Measurements from ENCODE around the gene TMEM175. TPM values are rescaled to one million over a fixed set of nuclear protein-coding genes. Genes with fewer than 3 reads are reported as not detected.

Gene TMEM175
- total RNA-seq, 2 experiments from 2014 or later: 51.3 to 57.7 TPM

DNA sequence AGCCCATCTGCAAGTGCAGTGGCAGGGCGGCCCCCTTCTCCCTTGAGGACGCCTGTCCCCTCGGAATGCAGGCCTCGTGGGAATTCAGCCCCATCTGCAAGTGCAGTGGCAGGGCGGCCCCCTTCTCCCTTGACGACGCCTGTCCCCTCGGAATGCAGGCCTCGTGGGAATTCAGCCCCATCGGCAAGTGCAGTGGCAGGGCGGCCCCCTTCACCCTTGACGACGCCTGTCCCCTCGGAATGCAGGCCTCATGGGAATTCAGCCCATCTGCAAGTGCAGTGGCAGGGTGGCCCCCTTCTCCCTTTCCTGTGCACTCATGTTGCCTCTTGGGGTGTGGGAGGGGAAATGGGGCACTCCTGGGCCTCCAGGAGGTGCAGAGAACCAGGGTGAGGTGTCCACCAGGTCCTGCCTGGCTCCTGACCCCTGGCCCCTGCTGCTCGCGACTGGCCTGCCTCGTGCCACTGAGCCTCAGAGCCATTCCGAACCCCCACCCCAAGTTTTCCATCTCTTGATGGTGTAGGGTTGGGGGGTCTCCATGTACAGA, 67.7 kb downstream of the TMEM175 start:
- Mint-ChIP-seq H3K27me3 (peaks cover 34% of the 10 kb centered on the region), H3K27ac (no peak overlapping the region), H3K36me3 (ENCODE audit: low read depth) (no peaks in the 10 kb centered on the region), H3K4me1 (ENCODE audit: low read depth) (peaks cover 16% of the 10 kb centered on the region), H3K4me3 (no peak overlapping the region), H3K9me3 (no peaks in the 10 kb centered on the region)
- H3K27ac ChIP-seq (ENCODE audit: low read depth in 1 of 2, low read length in 2 of 2): no peak overlapping the region
- H3K4me1 ChIP-seq (ENCODE audit: insufficient read depth, low read length): peaks cover 30% of the 10 kb centered on the region
- H3K4me3 ChIP-seq (ENCODE audit: low read length): no peak overlapping the region
- H3K36me3 ChIP-seq (ENCODE audit: insufficient read depth, low read length): no peaks in the 10 kb centered on the region
- DNase-seq: no peak
- peaks cover 0 to 27% of the 10 kb centered on the region in 2 experiments for H3K9me3 ChIP-seq (ENCODE audit: control insufficient read depth in 1 of 2, insufficient read depth in 1 of 2, low read length in 2 of 2)
- POLR2A ChIA-PET: no interaction called here
- TF ChIP-seq, protein P1, sequence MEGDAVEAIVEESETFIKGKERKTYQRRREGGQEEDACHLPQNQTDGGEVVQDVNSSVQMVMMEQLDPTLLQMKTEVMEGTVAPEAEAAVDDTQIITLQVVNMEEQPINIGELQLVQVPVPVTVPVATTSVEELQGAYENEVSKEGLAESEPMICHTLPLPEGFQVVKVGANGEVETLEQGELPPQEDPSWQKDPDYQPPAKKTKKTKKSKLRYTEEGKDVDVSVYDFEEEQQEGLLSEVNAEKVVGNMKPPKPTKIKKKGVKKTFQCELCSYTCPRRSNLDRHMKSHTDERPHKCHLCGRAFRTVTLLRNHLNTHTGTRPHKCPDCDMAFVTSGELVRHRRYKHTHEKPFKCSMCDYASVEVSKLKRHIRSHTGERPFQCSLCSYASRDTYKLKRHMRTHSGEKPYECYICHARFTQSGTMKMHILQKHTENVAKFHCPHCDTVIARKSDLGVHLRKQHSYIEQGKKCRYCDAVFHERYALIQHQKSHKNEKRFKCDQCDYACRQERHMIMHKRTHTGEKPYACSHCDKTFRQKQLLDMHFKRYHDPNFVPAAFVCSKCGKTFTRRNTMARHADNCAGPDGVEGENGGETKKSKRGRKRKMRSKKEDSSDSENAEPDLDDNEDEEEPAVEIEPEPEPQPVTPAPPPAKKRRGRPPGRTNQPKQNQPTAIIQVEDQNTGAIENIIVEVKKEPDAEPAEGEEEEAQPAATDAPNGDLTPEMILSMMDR (IDR thresholded peaks at IDR 0.05): no peak
- intact Hi-C loops (cut with DNase I, micrococcal nuclease): no loop called here
- peaks cover 55 to 65% of the 10 kb centered on the region in 2 experiments for H3K27me3 ChIP-seq (ENCODE audit: control insufficient read depth in 1 of 2, insufficient read depth in 2 of 2, low read length in 2 of 2)
- ATAC-seq (ENCODE audit: poor library complexity): no peak
- CTCF ChIA-PET: no interaction called here

GRCh38 chr4:1000686-1001260, 68.5 kb downstream of the TMEM175 start:
- TF ChIP-seq, protein P1 (IDR thresholded peaks at IDR 0.05): no peak
- intact Hi-C loops (cut with DNase I, micrococcal nuclease): no loop called here
- CTCF ChIA-PET: no interaction called here

GRCh38 chr4:1001561-1002130, 69.4 kb downstream of the TMEM175 start:
- no peak overlapping the region for H3K4me3 Mint-ChIP-seq
- CTCF ChIA-PET: no interaction called here

More at GRCh38 chr4:1000686-1001260, 68.5 kb downstream of the TMEM175 start:
- Mint-ChIP-seq H3K4me3 (no peak overlapping the region), H3K9me3 (no peaks in the 10 kb centered on the region), H3K27me3 (peaks cover 38% of the 10 kb centered on the region), H3K4me1 (ENCODE audit: low read depth) (peaks cover 16% of the 10 kb centered on the region), H3K36me3 (ENCODE audit: low read depth) (no peaks in the 10 kb centered on the region), H3K27ac (no peak overlapping the region)
- H3K9me3 ChIP-seq (ENCODE audit: control insufficient read depth in 1 of 2, insufficient read depth in 1 of 2, low read length in 2 of 2): peaks cover 0 to 30% of the 10 kb centered on the region in 2 experiments
- no peak for ATAC-seq (ENCODE audit: poor library complexity)
- no peak overlapping the region for H3K4me3 ChIP-seq (ENCODE audit: low read length)
- DNase-seq: no peak
- H3K4me1 ChIP-seq (ENCODE audit: insufficient read depth, low read length): peaks cover 30% of the 10 kb centered on the region
- POLR2A ChIA-PET: no interaction called here
- no peaks in the 10 kb centered on the region for H3K36me3 ChIP-seq (ENCODE audit: insufficient read depth, low read length)
- no peak overlapping the region for H3K27ac ChIP-seq (ENCODE audit: low read depth in 1 of 2, low read length in 2 of 2)
- H3K27me3 ChIP-seq (ENCODE audit: control insufficient read depth in 1 of 2, insufficient read depth in 2 of 2, low read length in 2 of 2): peaks cover 58 to 73% of the 10 kb centered on the region in 2 experiments

More at GRCh38 chr4:1001561-1002130, 69.4 kb downstream of the TMEM175 start:
- Histone ChIP-seq H3K27me3 (ENCODE audit: control insufficient read depth in 1 of 2, insufficient read depth in 2 of 2, low read length in 2 of 2) (peaks cover 58 to 74% of the 10 kb centered on the region in 2 experiments), H3K4me1 (ENCODE audit: insufficient read depth, low read length) (peaks cover 30% of the 10 kb centered on the region), H3K4me3 (ENCODE audit: low read length) (no peak overlapping the region), H3K9me3 (ENCODE audit: control insufficient read depth in 1 of 2, insufficient read depth in 1 of 2, low read length in 2 of 2) (peaks cover 0 to 30% of the 10 kb centered on the region in 2 experiments), H3K36me3 (ENCODE audit: insufficient read depth, low read length) (no peaks in the 10 kb centered on the region), H3K27ac (ENCODE audit: low read depth in 1 of 2, low read length in 2 of 2) (no peak overlapping the region)
- DNase-seq: no peak
- intact Hi-C loops (cut with DNase I, micrococcal nuclease): no loop called here
- Mint-ChIP-seq H3K9me3 (no peaks in the 10 kb centered on the region), H3K36me3 (ENCODE audit: low read depth) (no peaks in the 10 kb centered on the region), H3K4me1 (ENCODE audit: low read depth) (peaks cover 16% of the 10 kb centered on the region), H3K27me3 (peaks cover 46% of the 10 kb centered on the region), H3K27ac (no peak overlapping the region)
- POLR2A ChIA-PET: no interaction called here
- ATAC-seq (ENCODE audit: poor library complexity): no peak
- TF ChIP-seq, protein P1 (IDR thresholded peaks at IDR 0.05): no peak

Data from CD4-positive, alpha-beta T cell (primary cell).